ENCODE measurements around the gene FOXI2.

The FOXI2 gene

GRCh38 chr10:127736915-127737562, at the start of gene FOXI2:
Gene FOXI2 (plus strand): TSS chr10:127737185. CDS start chr10:127737274, 89 bp downstream.
- DNase-seq (ENCODE audit: low read depth): no peak

DNA sequence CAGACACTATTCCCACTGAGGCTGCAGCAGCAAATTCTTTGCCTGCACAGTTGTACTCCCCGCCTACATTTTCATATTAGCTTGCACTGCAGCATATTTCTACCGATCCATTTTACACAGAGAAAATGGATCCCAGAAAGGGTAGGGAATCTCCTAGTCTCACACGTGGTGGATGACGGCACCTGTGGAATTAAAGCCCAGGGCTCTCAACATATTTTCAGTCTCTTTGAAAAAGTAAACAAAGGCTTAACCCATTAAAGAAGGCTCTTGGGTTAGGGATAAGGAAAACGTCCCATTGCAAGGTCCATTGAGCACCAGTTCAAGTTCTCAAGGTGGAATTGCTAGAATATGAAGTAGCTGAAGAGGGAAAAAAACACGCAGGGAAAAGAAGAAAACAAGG, 49.4 kb upstream of the FOXI2 start:
- DNase-seq (ENCODE audit: low read depth): no peak

DNA sequence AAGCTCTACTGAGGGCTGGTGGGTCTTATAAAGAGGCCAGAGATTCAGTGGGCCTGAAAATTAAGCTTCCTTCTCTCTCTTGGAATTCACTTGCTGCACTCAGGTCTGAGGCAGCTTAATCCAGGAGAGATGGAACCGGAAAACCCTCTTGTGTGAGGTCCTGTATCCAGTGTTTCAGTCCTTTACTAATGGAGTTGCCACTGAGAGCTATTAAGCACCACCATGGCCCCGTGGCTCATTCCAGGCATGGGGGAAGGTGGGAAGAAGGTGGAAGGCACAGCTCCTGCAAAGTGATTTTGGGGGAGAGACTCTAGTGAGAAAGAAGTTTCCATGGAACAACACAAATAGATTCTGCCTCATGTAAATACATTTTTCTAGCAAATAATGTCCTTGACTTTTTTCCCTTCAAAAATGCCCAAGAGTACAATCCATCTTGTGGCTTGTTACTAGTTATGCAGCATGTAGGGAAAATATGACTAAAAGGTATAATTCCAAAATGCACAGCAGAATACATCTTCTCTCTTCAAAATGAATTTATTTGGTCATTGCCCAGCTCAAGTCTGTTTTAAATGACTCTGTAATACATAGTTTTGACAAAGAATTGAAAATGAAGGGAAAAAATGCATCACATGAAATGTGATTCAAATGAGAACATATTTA, 46.7 kb upstream of the FOXI2 start:
- no peak for DNase-seq (ENCODE audit: low read depth)

GRCh38 chr10:127694580-127695193, 42.3 kb upstream of the FOXI2 start:
- DNase-seq (ENCODE audit: low read depth): no peak

DNA sequence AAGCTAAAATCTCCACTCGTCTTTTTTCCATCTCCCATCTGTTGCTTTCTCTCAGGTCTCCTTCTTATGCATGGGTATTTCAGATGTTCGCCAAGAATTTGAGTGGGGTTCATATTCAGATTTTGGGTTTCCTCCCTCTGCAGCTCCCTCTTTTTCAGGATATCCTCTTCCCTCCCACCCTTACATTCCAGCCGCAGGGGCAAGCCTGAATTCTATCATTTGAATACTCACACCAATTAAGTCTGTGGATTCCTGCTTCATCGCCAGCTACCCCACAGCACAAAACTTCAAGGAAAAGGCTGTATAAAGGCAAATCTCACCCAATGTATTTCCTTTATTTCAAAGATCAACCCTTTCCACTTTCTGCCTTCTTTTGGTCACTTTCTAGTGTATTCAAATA, 41.6 kb upstream of the FOXI2 start:
- DNase-seq (ENCODE audit: low read depth): no peak

DNA sequence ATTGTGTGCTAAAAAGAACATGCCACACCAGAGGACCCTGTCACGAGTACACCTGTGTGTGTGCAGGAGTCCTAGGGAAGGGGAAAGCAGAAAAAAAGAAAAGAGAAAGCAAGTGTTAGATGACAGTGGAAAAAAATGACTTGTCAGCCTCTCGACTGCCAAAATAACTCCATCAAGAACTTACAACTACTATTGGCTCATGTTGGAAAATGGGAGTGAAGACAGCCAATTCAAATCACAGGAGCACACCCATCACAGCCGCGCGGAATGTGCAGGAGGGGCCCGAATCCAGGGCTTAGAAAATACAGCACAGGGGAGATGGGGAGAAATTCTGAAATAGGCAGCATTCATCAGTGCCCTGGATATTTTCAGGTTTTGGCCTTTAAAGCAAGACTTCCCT, 38.1 kb upstream of the FOXI2 start:
- no peak for DNase-seq (ENCODE audit: low read depth)

DNA sequence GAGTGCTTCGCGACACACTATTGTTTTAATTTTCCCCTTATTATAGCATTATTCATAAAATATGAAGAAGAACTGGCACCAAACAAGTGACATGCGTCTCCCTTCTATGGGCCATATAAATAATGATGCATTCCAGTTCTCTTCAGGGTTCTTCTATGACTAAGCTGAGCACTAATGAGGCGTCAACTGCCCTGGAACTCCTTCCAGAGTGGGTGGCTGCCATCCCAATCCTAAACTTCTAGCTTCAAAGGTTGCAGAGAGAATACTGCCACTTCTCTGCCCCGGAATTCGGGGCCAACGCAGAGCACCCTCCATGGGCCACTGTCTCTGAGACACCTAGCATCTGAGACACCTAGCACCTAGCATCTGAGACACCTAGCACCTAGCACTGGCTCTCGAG, 37.7 kb upstream of the FOXI2 start:
- DNase-seq (ENCODE audit: low read depth): no peak

DNA sequence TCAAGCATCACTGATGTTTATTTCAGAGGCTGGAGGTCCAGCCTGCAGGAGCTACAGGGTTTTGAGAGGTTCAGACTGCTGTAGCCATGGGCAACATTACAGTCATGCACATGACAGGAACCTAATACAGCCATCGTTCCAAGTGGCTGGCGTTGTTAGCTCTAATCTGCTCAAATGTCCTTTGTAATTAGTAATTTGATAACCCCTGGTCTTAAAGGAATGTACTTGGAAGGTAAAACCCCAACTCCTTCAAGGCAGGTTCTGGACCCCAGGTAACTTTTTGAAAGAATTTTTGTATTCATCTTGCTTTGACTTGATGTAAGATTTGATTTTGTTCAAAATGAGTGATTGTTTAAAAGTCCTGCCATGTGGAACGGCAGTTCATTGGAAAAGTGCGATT, 34.7 kb upstream of the FOXI2 start:
- no peak for DNase-seq (ENCODE audit: low read depth)

DNA sequence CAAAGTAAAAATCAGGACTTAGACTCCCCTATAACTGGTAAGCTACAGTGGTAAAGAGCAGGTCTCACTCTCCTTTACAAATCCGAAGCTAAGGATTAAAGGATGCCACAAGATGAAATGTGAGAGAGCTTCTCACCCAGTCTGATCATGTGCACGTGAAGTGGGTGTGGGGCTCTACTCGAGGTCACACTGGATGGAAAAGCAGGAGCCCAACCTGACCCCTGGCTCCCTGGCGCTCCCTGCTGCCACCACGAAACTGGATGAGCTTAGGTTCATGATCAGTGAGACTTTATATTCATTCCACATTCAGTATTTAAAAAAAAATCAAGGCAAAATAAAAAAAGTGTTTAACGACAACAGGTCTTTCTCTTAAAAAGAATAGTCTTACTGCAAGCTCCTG, 21.7 kb upstream of the FOXI2 start:
- no peak for DNase-seq (ENCODE audit: low read depth)

DNA sequence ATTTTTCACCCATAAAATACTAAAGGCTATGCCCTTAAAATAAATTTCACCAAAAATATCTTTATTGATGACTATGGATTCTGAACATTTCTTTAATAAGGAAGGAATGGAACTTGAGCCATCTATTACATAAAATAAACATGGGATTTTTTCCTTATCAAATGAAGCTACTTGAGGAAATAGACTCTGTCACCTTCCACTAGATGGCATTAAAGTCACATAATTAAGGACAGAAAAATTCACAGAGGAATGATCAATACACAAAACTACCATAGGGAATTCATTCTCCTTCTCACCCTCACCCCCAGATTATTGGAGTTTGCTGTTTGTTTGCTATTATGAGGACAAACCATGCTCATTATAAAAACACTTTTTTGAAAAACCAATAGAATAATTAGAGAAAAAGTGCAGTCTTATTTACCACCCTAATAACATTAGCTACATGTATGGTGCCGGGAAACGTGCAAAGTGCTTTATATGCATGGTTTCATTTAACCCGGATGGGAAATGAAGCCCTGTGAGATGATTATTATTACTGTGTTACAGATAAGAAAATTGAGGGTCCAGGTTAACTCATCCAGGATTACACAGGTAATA, 21.1 kb upstream of the FOXI2 start:
- no peak for DNase-seq (ENCODE audit: low read depth)

DNA sequence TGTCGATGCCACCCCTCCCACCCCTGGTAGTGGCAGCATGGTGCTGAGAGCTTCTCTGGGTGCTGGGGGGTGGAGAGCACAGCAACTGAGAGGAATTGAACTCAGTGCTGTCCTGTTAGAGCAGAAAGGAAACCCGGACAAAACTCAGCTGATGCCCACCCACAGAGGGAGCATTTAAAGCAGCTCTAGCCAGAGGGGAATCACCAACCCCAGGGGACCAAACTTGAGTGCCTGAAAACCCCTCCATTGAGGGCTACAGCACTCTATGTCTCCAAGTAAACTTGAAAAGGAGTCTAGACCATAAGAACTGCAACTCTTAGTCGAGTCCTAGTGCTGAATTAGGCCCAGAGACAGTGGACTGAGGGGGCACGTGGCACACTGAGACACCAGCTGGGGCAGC, 16.8 kb upstream of the FOXI2 start:
- DNase-seq (ENCODE audit: low read depth): no peak

- no peak for DNase-seq (ENCODE audit: low read depth)
Measured at GRCh38 chr10:127720903-127721302, 16.1 kb upstream of the FOXI2 start.

DNA sequence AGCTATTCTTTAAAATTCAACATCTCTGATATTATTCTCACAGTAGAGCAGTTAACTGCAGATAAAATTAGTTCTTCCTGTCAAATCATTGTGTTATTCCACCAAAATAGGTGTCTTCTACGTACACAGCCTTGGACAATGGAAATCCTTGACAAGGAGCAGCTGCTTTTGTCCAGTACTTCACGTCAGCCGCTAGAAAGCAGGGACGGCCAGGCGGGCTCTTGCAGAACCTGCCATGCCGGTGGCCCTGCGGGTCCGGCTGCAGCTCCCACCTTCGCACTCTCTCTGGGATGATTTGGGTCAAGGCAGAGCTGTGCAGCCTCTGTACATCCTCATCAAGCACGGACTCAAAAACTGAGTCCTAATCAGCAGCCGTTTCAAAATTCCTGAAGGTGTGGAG, 2.2 kb upstream of the FOXI2 start:
- DNase-seq (ENCODE audit: low read depth): no peak

DNA sequence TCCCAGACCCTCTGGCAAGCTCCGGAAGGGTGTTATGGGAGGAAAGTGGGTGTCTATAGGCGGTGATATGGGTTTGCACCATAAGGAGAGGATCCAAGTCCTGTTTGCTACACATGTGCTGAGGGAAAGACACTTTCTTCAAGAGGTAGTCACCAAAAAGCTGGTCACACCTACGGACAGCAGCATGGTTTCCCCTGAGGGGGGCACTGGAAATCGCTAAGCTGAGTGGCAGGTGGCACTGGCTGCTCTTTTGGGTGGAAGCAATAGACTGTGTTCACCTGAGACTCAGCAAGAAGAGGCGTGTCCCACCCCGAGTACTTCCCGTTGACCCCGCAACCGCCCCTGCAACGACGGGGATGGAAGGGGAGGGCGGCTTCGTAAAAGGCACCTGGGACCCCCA, 1.8 kb upstream of the FOXI2 start:
- DNase-seq (ENCODE audit: low read depth): no peak

- DNase-seq (ENCODE audit: low read depth): no peak
Measured at GRCh38 chr10:127735723-127736221, 1.2 kb upstream of the FOXI2 start.

GRCh38 chr10:127736222-127736914, 617 bp upstream of the FOXI2 start:
- no peak for DNase-seq (ENCODE audit: low read depth)

GRCh38 chr10:127737563-127738511, 852 bp downstream of the FOXI2 start:
- no peak for DNase-seq (ENCODE audit: low read depth)

DNA sequence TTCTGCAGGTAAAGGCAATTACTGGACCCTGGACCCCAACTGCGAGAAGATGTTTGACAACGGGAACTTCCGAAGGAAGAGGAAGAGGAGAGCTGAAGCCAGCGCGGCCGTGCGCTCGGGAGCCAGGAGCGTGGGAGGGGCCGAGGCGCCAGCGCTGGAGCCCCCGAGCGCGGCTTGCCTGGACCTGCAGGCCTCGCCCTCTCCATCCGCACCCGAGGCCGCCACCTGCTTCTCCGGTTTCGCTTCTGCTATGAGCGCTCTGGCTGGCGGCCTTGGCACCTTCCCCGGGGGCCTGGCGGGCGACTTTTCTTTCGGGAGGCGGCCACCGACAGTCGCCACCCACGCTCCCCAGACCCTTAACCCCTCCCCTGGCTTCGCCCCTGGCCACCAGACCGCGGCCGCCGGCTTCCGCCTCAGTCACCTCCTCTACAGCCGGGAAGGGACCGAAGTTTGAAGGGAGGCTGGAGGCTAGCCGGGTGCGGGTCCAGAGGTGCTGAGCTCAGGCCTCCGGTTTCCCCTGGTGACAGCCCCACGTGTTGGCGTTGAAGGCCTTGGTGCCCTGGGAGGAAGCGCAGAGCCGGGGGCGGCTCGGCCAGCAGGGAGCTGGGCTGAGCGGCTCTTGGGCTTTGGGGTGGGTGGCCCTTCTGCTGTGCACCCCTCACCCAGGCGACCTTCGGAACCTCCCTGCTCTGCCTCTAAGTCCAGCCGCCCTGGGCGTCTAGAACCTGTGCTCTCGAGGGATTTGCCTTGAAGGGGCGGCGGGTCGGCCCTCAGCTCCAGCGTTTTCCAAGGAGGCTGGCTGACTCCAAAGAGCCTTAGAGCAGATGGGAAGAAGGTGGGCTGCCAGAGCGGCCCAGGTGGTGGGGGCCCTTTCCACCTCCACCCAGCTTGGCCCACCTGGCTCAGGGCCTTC, 1.8 kb downstream of the FOXI2 start:
- DNase-seq (ENCODE audit: low read depth): no peak

- DNase-seq (ENCODE audit: low read depth): no peak
Measured at GRCh38 chr10:127739908-127740307, 2.9 kb downstream of the FOXI2 start.

DNA sequence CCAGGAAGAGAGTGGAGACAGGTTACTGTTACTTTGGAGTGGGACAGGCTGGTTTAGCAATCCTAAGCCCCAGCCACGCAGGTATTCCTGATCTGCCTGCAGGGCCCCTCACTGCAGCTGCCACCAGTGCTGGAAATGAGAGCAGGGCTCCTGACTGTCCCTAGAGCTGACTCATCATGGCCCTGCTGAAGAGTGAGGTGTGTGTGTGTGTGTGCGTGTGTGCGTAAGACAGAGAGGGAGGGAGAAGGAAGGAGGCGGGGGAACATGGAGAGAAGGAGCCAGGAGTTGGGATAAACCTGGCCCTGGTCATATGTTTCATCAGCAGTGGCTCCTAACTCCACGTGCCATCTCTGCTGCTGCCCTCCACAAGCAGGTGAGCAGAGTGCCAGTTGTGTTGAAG, 3.6 kb downstream of the FOXI2 start:
- no peak for DNase-seq (ENCODE audit: low read depth)

Data from HS-5 (cell line).